Stimulated activated memory B cell treated with anti-CD40 and anti-IgM and Interleukin-4, amounts not matched to agents 10 μg/mL and 1 μg/mL and 100 μg/mL, for 72 hours (primary cell): ENCODE results near the gene TJP3.

Experiments used
- ATAC-seq: fragments of 150-1000 bp; cut with Tn5 transposase; 2 replicates; pipeline ENCODE4 v1.10.0; 2021
- H3K27ac Mint-ChIP-seq: one replicate; pipeline ENCODE4 v1.8.0; 2022; ENCODE audit warnings: mild to moderate bottlenecking, mixed read lengths
- H3K27me3 Mint-ChIP-seq: one replicate; pipeline ENCODE4 v1.8.0; 2022; ENCODE audit warnings: mixed read lengths
- H3K36me3 Mint-ChIP-seq: one replicate; pipeline ENCODE4 v1.8.0; 2022; ENCODE audit warnings: mixed read lengths
- H3K4me1 Mint-ChIP-seq: one replicate; pipeline ENCODE4 v1.8.0; 2022; ENCODE audit warnings: mixed read lengths
- H3K4me3 Mint-ChIP-seq: one replicate; pipeline ENCODE4 v1.8.0; 2022; ENCODE audit warnings: mild to moderate bottlenecking, moderate library complexity, mixed read lengths
- H3K9me3 Mint-ChIP-seq: one replicate; pipeline ENCODE4 v1.8.0; 2022; ENCODE audit warnings: mixed read lengths

TJP3 gene

DNA sequence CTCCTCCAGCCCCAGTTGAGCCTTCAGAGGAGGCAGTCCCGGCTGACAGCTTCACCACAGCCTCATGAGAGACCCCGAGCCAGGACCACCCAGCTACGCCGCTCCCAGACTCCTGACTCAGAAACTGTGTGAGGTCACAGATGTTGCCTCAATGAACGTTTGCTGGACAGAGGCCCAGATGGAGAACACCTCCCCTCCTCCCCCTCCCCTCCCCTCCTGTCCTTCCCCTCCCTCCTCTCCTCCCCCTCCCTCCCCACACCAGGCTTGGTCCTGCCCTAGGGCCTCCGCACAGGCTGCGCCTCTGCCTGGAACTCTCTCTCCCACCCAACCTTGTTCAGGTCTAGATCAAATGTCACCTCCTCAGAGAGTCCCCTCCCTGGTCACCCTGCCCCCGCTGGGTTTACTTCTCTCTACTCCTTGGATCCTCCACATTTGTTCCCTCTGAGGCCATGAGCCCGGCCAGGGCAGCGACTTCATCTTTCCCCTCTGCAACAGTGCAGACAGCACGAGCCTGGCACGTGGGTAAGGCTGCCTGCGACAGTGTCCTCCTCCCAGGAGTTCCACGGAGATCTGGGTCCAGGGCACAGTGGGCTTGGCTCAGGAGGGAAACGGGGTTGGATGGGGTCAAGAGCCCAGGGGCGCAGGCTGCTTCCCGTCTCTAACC, 25.3 kb upstream of the TJP3 start:
- Mint-ChIP-seq H3K4me3 (no peak overlapping the region), H3K27ac (no peak overlapping the region), H3K9me3 (no peaks in the 10 kb centered on the region)

DNA sequence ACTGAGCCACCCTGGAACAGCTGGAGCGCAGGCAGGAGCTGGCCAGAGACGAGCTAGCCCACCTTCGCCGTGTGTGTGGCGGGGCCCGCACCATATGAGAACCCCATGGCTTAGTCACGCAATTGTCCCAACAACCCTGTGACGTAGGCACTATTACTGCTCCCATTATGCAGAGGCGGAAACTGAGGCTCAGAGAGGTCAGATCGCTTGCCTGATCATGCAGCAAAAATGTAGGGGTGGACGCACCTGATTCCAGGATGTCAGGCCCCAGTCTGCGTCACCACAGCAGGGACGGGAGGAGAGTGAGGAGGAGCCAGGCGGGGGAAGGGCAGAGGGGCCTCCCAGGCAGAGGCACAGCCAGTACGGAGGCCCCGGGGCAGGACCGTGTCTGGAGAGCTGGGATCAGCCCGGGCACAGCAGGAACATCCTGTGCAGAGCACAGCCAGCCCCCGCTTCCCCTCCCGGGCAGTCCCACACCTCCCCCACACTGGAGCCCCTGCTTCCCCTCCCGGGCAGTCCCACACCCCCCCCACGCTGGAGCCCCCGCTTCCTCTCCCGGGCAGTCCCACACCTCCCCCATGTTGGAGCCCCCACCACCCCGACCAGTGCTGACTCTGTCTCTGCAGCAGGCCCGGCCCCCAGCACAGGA, 24.7 kb upstream of the TJP3 start:
- ATAC-seq, result peak; percentile 50
- Mint-ChIP-seq H3K4me1 (peaks cover 29% of the 10 kb centered on the region), H3K27me3 (no peaks in the 10 kb centered on the region), H3K4me3 (peak overlapping the region; percentile 68), H3K36me3 (peaks cover 20% of the 10 kb centered on the region), H3K9me3 (no peaks in the 10 kb centered on the region), H3K27ac (peak overlapping the region; percentile 30)

More for the DNA sequence above, 25.3 kb upstream of the TJP3 start:
- no peak for ATAC-seq
- H3K36me3 Mint-ChIP-seq, result peaks cover 20% of the 10 kb centered on the region
- peaks cover 24% of the 10 kb centered on the region for H3K4me1 Mint-ChIP-seq
- no peaks in the 10 kb centered on the region for H3K27me3 Mint-ChIP-seq

DNA sequence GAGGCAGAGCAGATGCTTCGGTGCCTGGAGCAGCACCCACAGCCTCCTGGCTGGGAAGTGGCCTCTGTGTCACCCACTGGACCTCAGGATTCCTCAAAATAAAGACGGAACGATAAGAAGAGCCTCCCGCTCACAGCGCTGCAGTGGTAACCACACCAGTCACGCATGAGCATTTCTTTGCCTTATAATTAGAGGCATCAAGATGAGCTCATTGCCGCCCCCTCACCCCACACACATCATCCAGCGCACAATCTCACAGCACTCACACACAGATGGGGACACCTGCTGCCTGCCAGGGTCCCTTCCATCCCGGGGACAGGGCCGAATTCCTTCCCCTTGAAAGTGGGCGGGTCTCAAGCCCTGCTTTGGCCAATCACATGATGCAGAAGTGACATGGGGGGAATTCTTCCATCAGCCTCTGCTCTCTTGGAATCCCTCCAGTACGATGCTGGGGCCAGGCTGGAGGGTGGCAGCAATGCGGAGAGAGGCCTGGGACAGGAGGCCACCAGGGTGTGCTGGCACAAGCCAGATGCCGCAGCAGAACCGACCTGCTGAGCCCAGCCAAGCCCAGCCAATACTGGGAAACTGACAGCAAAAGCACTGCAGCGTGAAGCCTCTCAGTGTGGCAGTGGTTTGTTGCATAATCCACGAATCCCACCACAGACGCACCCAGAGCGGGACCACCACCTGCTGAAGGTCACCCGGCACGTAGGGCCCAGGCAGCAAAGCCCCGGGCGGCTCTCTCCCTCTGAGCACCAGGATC, 23.9 kb upstream of the TJP3 start:
- Mint-ChIP-seq H3K9me3 (no peaks in the 10 kb centered on the region), H3K4me3 (peak overlapping the region; percentile 68), H3K4me1 (peaks cover 35% of the 10 kb centered on the region), H3K36me3 (peaks cover 20% of the 10 kb centered on the region), H3K27ac (peak overlapping the region; percentile 30), H3K27me3 (no peaks in the 10 kb centered on the region)
- ATAC-seq, result peak; percentile 75

DNA sequence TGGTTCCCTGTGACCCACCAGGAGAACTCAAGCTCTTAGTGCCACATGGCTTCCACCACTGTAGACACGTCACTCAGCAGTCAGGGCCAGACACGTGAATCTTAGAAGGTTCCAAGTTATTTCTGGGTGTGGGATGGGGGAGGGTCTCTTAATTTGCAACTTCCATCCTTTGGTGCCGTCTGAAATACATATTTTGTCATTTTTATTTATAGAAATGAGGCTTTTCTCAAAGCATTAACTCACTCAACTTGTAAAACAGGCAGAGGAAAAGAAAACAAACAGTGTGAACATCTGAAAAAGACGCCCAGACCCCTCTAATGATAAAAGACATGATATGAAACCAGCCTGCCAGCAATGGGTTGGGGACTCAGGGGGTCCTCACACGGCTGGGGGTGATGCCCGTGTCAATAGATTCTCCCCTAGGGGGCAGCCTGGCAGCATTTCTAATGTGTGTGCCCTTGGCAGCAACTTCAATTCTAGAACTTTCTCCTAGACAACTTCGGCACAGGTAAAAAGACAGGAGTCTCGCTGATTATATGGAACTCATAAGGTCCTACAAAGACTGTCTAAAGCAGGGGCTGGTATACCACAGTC, 23.3 kb upstream of the TJP3 start:
- H3K4me1 Mint-ChIP-seq, result peaks cover 41% of the 10 kb centered on the region
- H3K4me3 Mint-ChIP-seq, result no peak overlapping the region
- H3K9me3 Mint-ChIP-seq, result no peaks in the 10 kb centered on the region
- no peak overlapping the region for H3K27ac Mint-ChIP-seq
- peaks cover 13% of the 10 kb centered on the region for H3K36me3 Mint-ChIP-seq
- no peaks in the 10 kb centered on the region for H3K27me3 Mint-ChIP-seq
- ATAC-seq, result no peak

DNA sequence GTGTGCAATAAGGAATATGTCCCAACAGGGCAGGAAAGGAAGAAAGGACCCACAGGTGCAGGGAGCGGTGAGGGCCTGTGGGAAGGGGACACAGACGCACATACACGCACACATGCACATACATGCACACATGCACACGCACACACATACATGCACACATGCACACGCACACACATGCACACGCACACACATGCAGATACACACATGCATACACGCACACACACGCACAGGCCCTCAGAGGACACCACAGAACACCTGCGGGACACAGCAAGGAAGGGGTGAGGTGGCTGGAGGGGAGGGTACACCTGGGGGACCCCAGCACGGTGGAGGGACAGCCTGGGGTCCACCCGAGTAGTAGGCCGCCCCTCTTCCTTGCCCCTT, 20.8 kb upstream of the TJP3 start:
- Mint-ChIP-seq H3K9me3 (no peaks in the 10 kb centered on the region), H3K27ac (peak overlapping the region; percentile 69), H3K27me3 (no peaks in the 10 kb centered on the region), H3K4me1 (peaks cover 42% of the 10 kb centered on the region), H3K36me3 (peaks cover 21% of the 10 kb centered on the region), H3K4me3 (peak overlapping the region; percentile 65)
- ATAC-seq, result no peak

DNA sequence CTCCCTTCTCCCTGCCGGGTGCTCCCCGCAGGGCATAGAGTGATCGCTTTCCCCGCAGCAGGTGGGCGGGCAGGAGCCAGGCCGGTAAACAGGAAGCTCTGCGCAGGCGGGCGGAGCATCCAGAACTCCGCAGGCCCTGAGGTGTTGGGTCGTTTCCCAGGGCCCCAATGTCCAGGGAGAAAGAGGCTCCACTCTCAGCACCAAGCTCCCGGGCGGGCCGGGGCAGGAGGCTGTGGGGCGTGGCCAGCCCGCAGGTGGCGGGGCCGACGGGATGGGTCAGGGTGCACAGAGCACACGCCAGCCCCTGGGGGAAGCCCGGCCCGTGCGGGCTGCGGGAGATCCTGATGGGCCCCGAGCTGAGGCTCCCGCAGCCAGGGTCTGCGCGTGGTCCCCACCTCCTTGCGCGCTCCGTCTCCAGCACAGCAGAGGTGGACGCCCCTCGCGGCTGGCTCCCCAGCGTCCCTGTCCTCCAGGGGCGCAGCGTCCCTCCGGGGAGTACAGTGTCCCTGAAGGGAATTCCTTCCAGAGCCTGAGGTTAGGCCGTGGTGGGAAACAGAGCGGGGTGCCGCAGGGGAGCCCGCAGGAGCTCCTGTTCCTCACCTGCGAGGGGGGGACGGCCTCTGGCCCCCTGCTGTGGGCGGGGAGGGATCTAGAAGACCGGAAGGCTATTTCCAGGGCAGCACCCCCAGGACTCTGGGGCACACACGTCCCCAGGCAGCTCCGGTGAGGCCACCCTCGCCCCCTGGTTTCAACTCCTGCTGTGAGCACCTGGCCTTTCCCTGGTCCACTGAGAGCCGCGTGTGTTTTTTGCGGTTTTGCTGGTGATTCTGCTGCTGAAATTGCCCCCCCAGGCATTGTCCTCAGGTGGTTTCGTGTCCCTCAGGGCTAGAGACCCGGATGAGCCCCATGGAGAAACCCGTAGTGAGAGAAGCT, 20.1 kb upstream of the TJP3 start:
- Mint-ChIP-seq H3K9me3 (no peaks in the 10 kb centered on the region), H3K27me3 (no peaks in the 10 kb centered on the region), H3K4me1 (peaks cover 45% of the 10 kb centered on the region), H3K36me3 (peaks cover 26% of the 10 kb centered on the region), H3K27ac (peak overlapping the region; percentile 69), H3K4me3 (peak overlapping the region; percentile 65)
- ATAC-seq, result peak; percentile 68

DNA sequence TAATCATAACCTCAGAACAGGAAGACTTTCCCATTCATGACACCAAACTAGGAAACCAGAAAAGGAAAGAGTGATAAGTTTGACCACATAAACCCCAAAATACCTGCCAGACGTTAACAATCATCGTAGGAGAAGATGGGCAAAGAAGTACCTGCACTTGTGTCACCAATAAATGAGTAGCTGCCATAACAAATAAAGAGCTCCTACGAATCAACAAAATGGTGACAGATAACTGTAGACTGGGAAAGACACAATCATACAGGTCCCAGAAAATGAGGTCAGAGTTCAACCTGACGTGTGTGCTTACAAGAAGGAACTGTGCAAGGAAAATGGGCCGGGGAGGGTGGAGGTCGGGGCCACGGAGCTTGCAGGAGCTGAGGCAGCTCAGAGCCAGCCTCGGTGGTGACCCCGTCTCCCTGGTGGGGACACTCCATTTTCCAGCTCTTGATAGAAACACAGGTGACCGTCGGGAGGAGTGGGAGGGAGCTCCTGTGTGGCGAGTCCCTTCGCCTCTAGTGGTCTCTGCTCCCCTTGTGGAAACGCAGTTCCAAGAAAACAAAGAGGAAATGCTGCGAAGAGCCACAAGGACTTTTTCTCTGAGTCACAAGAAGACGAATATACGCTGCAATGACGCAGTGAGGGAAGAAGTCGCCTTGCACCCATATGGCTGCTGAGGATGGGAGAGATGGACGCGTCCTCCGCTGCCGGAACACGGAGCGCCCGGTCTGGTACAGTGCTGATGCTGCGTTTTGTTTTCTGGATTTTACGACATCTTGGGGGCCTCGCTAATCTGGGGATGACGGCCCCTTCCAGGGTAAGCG, 17.4 kb upstream of the TJP3 start:
- peaks cover 26% of the 10 kb centered on the region for H3K36me3 Mint-ChIP-seq
- peaks cover 32% of the 10 kb centered on the region for H3K4me1 Mint-ChIP-seq
- H3K4me3 Mint-ChIP-seq, result no peak overlapping the region
- no peak for ATAC-seq
- no peaks in the 10 kb centered on the region for H3K9me3 Mint-ChIP-seq
- H3K27ac Mint-ChIP-seq, result no peak overlapping the region
- no peaks in the 10 kb centered on the region for H3K27me3 Mint-ChIP-seq

DNA sequence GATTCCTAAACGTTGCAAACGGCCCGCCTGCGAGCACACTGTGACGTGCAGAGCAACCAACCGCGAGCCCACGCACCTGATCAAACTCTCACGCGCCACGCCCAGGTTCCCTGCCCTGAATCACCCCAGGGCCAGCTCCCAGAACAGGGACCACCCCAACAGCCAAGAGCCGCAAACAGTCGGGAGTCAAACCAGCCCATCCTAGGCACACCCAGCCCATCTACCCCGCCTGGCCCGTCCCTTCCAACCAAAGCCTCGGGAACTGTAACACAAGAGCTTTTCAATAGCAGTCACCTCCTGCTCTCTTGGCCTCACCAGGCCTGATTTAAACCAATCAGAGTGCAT, 16.8 kb upstream of the TJP3 start:
- no peak for ATAC-seq
- Mint-ChIP-seq H3K27ac (no peak overlapping the region), H3K9me3 (no peaks in the 10 kb centered on the region), H3K27me3 (no peaks in the 10 kb centered on the region), H3K36me3 (peaks cover 32% of the 10 kb centered on the region), H3K4me1 (peaks cover 38% of the 10 kb centered on the region), H3K4me3 (no peak overlapping the region)

DNA sequence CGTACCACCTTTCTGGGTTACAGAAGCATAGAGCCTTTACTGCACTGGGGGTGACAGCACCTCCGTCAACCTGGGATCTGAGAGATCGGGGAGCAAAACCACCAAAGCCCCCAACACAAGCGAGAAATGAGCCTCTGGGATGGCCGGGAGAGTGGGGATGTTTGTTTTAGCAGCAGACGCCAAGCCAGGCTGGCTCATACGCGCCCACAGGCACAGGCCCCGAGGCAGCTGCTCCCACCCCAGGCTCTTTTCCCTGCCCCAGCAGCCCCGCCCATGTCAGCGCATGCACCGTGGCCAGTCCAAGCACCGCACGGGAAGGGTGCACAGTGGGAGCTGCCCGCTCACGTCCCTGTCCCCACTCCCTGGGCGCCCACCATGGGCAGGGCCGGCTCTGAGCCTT, 16.5 kb upstream of the TJP3 start:
- Mint-ChIP-seq H3K27ac (no peak overlapping the region), H3K27me3 (no peaks in the 10 kb centered on the region), H3K9me3 (no peaks in the 10 kb centered on the region), H3K4me1 (peaks cover 42% of the 10 kb centered on the region), H3K4me3 (no peak overlapping the region), H3K36me3 (peaks cover 32% of the 10 kb centered on the region)
- ATAC-seq, result no peak

DNA sequence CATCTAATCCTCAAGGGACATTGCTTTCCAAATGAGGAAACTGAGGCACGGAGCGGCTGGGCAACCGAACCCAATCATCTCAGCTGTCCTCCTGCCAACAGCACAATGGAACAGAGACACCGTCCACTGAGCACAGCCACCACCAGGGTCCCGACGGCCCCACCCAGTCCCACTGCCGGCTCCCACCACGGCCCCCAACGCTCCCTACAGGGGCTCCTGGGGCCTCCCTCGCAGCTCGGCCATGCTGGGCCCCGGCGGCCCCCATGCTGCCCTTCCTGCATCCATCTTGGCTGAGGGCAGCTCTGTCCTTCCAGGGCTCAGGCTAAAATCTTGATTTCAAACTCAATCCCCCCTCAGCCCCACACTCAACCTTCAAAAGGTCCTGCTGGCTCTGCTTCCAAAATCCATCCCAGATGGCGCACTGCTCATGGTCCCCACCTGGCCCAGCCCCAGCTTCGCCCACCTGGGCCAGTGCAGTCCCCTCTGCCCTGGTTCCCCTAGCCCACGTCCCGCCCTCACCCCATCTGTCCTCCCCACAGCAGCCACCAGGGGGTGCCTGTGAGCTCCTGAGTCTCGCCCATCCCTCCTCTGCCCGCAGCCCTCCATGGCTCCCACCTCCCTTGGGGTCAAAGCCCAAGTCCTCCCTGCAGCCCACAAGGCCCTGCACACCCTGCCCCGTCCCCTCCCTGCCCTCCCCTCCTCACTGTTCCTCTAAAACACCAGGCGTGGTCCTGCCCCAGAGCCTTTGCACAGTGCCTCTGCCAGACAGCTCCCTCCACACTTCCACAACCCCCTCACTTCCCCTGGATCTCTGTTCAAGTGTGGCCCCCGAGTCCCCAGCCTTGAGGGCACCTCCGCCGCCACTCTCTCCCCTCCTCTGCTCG, 15.8 kb upstream of the TJP3 start:
- peaks cover 43% of the 10 kb centered on the region for H3K4me1 Mint-ChIP-seq
- H3K27me3 Mint-ChIP-seq, result no peaks in the 10 kb centered on the region
- no peak for ATAC-seq
- H3K27ac Mint-ChIP-seq, result no peak overlapping the region
- H3K4me3 Mint-ChIP-seq, result no peak overlapping the region
- H3K9me3 Mint-ChIP-seq, result no peaks in the 10 kb centered on the region
- H3K36me3 Mint-ChIP-seq, result peaks cover 32% of the 10 kb centered on the region

DNA sequence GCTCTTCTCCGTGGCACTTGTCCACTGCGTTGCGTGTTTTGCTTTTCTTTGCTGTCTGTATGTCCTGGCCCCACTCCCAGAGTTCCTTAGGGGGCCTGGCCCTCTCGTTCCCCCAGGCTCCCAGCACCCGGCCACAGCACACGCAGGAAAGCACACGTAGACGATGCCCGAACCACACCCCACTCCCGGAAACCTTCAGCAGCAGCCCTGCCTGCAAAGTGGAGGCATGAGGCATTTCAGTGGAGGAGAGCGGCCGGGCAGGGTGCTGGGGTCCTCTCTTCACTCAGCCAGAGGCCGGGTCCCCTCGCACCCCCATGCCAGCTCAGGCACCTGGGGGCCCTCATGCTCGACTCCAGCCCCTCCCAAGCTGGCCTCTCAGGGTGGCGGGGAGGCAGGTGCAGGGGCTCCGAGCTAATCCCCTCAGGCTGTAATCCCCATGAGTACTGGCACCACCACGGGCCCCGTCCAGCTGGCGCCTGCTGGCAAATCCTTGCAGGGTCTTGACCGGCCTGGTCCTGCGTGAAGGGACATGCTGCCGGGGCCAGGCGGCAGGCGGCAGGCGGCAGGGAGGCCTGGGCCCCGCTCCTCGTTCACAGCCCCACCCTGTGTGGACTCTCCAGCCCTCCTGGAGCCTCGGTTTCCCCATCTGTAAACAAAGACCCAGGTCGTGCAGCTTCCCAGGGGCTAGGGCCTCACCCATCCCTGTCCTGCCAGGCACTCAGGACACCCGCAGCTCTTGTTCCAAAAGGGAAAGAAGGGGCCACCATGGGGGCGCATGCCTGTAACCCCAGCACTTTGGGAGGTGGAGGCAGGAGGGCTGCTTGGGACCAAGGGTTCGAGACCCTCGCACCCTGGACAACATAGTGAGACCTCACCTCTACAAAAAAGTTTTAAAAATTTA, 14.9 kb upstream of the TJP3 start:
- Mint-ChIP-seq H3K36me3 (peaks cover 32% of the 10 kb centered on the region), H3K27ac (no peak overlapping the region), H3K9me3 (no peaks in the 10 kb centered on the region), H3K27me3 (no peaks in the 10 kb centered on the region), H3K4me1 (peaks cover 48% of the 10 kb centered on the region), H3K4me3 (no peak overlapping the region)
- no peak for ATAC-seq

DNA sequence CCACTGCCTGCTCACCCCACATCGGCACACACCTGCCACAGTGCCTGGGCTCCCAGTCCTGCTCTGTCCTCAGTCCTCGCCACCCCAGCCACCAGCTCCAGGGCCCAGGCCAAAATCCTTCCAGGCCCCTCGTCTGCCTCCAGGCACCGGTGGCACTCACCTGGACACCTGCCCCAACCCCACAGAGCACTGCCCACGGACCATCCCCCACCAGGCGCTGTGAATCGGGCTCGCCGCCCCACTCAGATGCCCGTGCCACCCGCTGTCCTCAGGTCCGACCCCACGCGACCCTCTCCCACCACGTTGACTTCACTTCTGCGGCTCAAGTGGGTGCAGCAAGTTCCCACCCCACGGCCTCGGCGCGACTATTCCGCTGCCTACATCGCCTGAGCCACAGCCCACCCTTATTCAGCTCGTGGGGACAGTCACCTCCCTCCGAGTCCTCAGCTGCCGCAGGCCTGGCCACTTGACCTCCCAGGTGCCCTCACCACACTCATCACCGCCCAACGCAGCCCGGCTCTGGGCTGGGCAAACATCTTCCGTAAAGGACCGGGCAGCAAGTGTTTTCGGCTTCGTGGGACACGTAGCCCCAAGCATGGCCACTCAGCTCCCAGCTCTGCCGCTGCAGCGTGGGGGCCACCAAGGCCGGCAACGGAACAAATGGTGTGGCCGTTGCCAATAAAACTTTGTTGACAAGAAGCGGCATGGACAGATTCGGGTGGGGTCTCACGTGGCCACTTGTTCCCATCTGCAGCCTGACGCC, 13.6 kb upstream of the TJP3 start:
- no peak for ATAC-seq
- no peaks in the 10 kb centered on the region for H3K27me3 Mint-ChIP-seq
- H3K4me1 Mint-ChIP-seq, result peaks cover 49% of the 10 kb centered on the region
- peaks cover 32% of the 10 kb centered on the region for H3K36me3 Mint-ChIP-seq
- no peak overlapping the region for H3K27ac Mint-ChIP-seq
- H3K4me3 Mint-ChIP-seq, result no peak overlapping the region
- no peaks in the 10 kb centered on the region for H3K9me3 Mint-ChIP-seq
